Body of pancreas (tissue), 4 donors: ENCODE data around the gene A3GALT2.

Experiments
- POLR2A ChIP-seq, 3 donors: fragments of 450-650 bp; IDR thresholded peaks; one replicate each; pipeline ENCODE4 v1.6.1; 2016; ENCODE audit warnings: antibody characterized with exemption in 3 of 3, mild to moderate bottlenecking in 2 of 3
- TF ChIP-seq, protein P1 (sequence below), 7 experiments: fragments of 450-650 bp in 4 of 7; fragments of 200-600 bp in 3 of 7; sonication (generic) in 3 of 7; IDR thresholded peaks; one replicate each; pipeline ENCODE4 v1.5.1; 2016 to 2019; ENCODE audit warnings: antibody characterized with exemption in 7 of 7

DNA sequence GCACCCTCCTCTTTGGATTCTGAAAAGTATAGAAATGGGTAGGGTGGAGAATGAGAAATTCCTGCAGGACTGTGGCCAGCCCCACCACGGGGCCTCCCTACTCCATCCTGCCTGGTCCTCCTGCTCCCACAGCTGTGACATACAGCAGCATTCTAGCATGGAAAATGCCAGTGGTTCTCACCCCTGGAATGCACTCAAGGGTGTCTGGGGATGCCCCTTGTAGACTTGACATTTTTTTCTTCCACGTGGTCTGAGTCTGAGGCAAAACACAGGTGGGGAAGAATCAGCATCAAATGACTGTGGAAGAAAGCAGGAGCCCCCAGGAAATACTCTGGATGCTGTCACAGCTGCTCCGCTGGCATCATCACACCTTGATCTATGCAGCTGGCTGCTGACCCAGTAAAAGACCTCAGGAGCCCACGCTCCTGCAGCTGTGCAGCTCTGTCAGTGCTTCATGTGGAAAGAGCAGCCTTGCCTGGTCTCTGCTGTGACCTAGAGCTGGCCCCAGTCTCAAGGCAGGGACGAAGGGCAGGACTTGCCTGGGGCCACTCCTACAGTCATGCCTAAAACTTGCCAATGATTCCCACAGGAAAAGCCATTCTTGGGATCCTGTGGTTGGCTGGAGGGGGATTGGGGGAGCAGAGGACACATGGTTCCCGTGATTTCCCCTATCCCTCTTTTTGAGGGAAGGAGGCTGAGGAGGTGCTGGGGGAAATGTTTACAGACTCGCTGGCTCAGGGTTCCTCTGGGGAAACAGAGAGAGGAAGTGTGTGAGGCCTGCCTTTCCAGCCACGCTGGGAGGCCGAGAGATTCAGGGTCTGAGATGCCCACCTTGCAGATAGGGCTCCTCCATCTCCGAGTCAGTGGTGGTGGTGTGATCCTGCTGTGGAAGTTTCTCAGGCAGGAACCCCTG is 10.8 kb upstream of the A3GALT2 start:
- TF ChIP-seq, protein P1, sequence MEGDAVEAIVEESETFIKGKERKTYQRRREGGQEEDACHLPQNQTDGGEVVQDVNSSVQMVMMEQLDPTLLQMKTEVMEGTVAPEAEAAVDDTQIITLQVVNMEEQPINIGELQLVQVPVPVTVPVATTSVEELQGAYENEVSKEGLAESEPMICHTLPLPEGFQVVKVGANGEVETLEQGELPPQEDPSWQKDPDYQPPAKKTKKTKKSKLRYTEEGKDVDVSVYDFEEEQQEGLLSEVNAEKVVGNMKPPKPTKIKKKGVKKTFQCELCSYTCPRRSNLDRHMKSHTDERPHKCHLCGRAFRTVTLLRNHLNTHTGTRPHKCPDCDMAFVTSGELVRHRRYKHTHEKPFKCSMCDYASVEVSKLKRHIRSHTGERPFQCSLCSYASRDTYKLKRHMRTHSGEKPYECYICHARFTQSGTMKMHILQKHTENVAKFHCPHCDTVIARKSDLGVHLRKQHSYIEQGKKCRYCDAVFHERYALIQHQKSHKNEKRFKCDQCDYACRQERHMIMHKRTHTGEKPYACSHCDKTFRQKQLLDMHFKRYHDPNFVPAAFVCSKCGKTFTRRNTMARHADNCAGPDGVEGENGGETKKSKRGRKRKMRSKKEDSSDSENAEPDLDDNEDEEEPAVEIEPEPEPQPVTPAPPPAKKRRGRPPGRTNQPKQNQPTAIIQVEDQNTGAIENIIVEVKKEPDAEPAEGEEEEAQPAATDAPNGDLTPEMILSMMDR (IDR thresholded peaks at IDR 0.05): no peak
- TF ChIP-seq POLR2A (IDR thresholded peaks at IDR 0.05): no peak
